H7 (cell line): Measurements from ENCODE around the gene CLECL1. TPM values are rescaled to one million over a fixed set of nuclear protein-coding genes. Genes with fewer than 3 reads are reported as not detected.
"Not testable (repeated sequence)": the region's sequence is repeated elsewhere in the genome, so short reads cannot be mapped to it uniquely, and the experiment has no call there.

Experiments
- DNase-seq: peaks from one replicate; pipeline ENCODE4 v3.0.0; 2012
- H3K27me3 ChIP-seq: 2 replicates; pipeline ENCODE4 v1.6.0; 2011; ENCODE audit warnings: mild to moderate bottlenecking, low read length; ENCODE audit not compliant: control insufficient read depth, insufficient read depth
- H3K36me3 ChIP-seq: replicated peaks from 2 replicates; pipeline ENCODE4 v1.5.1; 2011; ENCODE audit warnings: low read length; ENCODE audit not compliant: control insufficient read depth, insufficient read depth
- H3K4me3 ChIP-seq: 2 replicates; pipeline ENCODE4 v1.5.1; 2011; ENCODE audit warnings: low read depth, mild to moderate bottlenecking, control low read depth, low read length, moderate library complexity; ENCODE audit not compliant: insufficient read depth
- total RNA-seq: library from RNA; depleted of rRNA; stranded (reverse); fragments of >200 nt; shearing (Covaris generic); gene quantifications from 2 replicates; pipeline ENCODE4 v1.2.3, GENCODE V29; 2014

CLECL1 gene
- total RNA-seq, 1 experiment from 2014 or later, result not detected

GRCh38 chr12:9699898-9700605 is 32.8 kb downstream of the CLECL1 start:
- H3K36me3 ChIP-seq, result no peaks in the 10 kb centered on the region
- no peaks in the 10 kb centered on the region for H3K27me3 ChIP-seq
- no peak overlapping the region for H3K4me3 ChIP-seq
- DNase-seq, result no peak

- Histone ChIP-seq H3K4me3 (no peak overlapping the region), H3K36me3 (no peaks in the 10 kb centered on the region), H3K27me3 (no peaks in the 10 kb centered on the region)
- no peak for DNase-seq
Measured at GRCh38 chr12:9699269-9699897, 33.5 kb downstream of the CLECL1 start.

GRCh38 chr12:9698681-9699080 is 34.2 kb downstream of the CLECL1 start:
- no peak for DNase-seq
- H3K4me3 ChIP-seq, result no peak overlapping the region

GRCh38 chr12:9697619-9698018 is 35.3 kb downstream of the CLECL1 start:
- H3K36me3 ChIP-seq, result no peaks in the 10 kb centered on the region; the same call in 1 of the 2 replicates
- no peaks in the 10 kb centered on the region for H3K27me3 ChIP-seq
- H3K4me3 ChIP-seq, result no peak overlapping the region
- DNase-seq, result no peak

More at GRCh38 chr12:9698681-9699080, 34.2 kb downstream of the CLECL1 start:
- Histone ChIP-seq H3K36me3 (no peaks in the 10 kb centered on the region; the same call in 1 of the 2 replicates), H3K27me3 (no peaks in the 10 kb centered on the region)

- H3K4me3 ChIP-seq, result not testable (repeated sequence)
Measured at GRCh38 chr12:9695661-9696060, 37.2 kb downstream of the CLECL1 start.

GRCh38 chr12:9695150-9695549 is 37.7 kb downstream of the CLECL1 start:
- DNase-seq, result not testable (repeated sequence)

More at GRCh38 chr12:9695661-9696060, 37.2 kb downstream of the CLECL1 start:
- not testable (repeated sequence) for H3K27me3 ChIP-seq, DNase-seq, H3K36me3 ChIP-seq

GRCh38 chr12:9694241-9694640 is 38.7 kb downstream of the CLECL1 start:
- Histone ChIP-seq H3K27me3 (no peaks in the 10 kb centered on the region), H3K36me3 (no peaks in the 10 kb centered on the region; the same call in 1 of the 2 replicates), H3K4me3 (no peak overlapping the region)
- no peak for DNase-seq

More at GRCh38 chr12:9695150-9695549, 37.7 kb downstream of the CLECL1 start:
- H3K27me3 ChIP-seq, H3K4me3 ChIP-seq, H3K36me3 ChIP-seq: not testable (repeated sequence)

GRCh38 chr12:9692909-9693308 is 40.0 kb downstream of the CLECL1 start:
- no peak for DNase-seq

GRCh38 chr12:9687228-9687627 is 45.7 kb downstream of the CLECL1 start:
- no peaks in the 10 kb centered on the region; the same call in 1 of the 2 replicates for H3K36me3 ChIP-seq
- no peak for DNase-seq
- no peaks in the 10 kb centered on the region for H3K27me3 ChIP-seq
- no peak overlapping the region for H3K4me3 ChIP-seq

More at GRCh38 chr12:9692909-9693308, 40.0 kb downstream of the CLECL1 start:
- Histone ChIP-seq H3K4me3 (no peak overlapping the region), H3K27me3 (no peaks in the 10 kb centered on the region), H3K36me3 (no peaks in the 10 kb centered on the region; the same call in 1 of the 2 replicates)

GRCh38 chr12:9685915-9686314 is 47.0 kb downstream of the CLECL1 start:
- no peaks in the 10 kb centered on the region; the same call in 1 of the 2 replicates for H3K36me3 ChIP-seq
- DNase-seq, result no peak
- no peaks in the 10 kb centered on the region for H3K27me3 ChIP-seq
- H3K4me3 ChIP-seq, result no peak overlapping the region

- DNase-seq, H3K4me3 ChIP-seq, H3K27me3 ChIP-seq, H3K36me3 ChIP-seq: not testable (repeated sequence)
Measured at GRCh38 chr12:9685366-9685765, 47.5 kb downstream of the CLECL1 start.

GRCh38 chr12:9682949-9683348 is 49.9 kb downstream of the CLECL1 start:
- not testable (repeated sequence) for H3K27me3 ChIP-seq, H3K36me3 ChIP-seq, H3K4me3 ChIP-seq, DNase-seq

- DNase-seq, H3K27me3 ChIP-seq, H3K4me3 ChIP-seq, H3K36me3 ChIP-seq: not testable (repeated sequence)
Measured at GRCh38 chr12:9682508-9682907, 50.4 kb downstream of the CLECL1 start.

GRCh38 chr12:9674226-9674590 is 58.7 kb downstream of the CLECL1 start:
- Histone ChIP-seq H3K4me3 (no peak overlapping the region), H3K27me3 (no peaks in the 10 kb centered on the region), H3K36me3 (no peaks in the 10 kb centered on the region)
- DNase-seq, result no peak
